Kidney (tissue), 14 donors: ENCODE data around the gene IRF4. TPM values are rescaled to one million over a fixed set of nuclear protein-coding genes. Genes with fewer than 3 reads are reported as not detected.
A peak's percentile ranks its signal among the peaks of the same experiment; 100 is the strongest.

Experiments used
- DNase-seq, 5 donors: peaks; one replicate each; pipeline ENCODE4 v3.0.0-alpha.2; 2013 to 2020
- FAIRE-seq: peaks from 2 replicates; lab custom pipeline; 2012; peaks lifted over from hg19 to GRCh38; lab: Jason Lieb, UNC
- H3K27ac ChIP-seq, 2 donors: one replicate each; pipeline ENCODE4 v1.7.0; 2013; ENCODE audit warnings: low read depth in 2 of 2, low read length in 2 of 2, inconsistent platforms in 1 of 2
- H3K27me3 ChIP-seq: one replicate; pipeline ENCODE4 v1.7.1; 2013; ENCODE audit warnings: low read length, inconsistent platforms; ENCODE audit not compliant: control insufficient read depth, insufficient read depth
- H3K36me3 ChIP-seq, 3 donors: one replicate each; pipeline versions ENCODE4 v1.7.0 to v1.7.1; 2013; ENCODE audit warnings: low read length in 3 of 3, control low read depth in 1 of 3, inconsistent platforms in 1 of 3; ENCODE audit not compliant: insufficient read depth in 3 of 3, control insufficient read depth in 2 of 3
- H3K4me1 ChIP-seq, 3 donors: one replicate each; pipeline versions ENCODE4 v1.7.0 to v1.7.1; 2013; ENCODE audit warnings: low read length in 3 of 3, inconsistent platforms in 1 of 3, low read depth in 1 of 3; ENCODE audit not compliant: control insufficient read depth in 2 of 3, insufficient read depth in 2 of 3
- H3K4me3 ChIP-seq, 3 donors: one replicate each; pipeline versions ENCODE4 v1.7.0 to v1.8.1; 2013; ENCODE audit warnings: low read length in 3 of 3, control low read depth in 1 of 3, inconsistent platforms in 1 of 3
- H3K9ac ChIP-seq, 3 donors: one replicate each; pipeline versions ENCODE4 v1.7.0 to v1.7.1; 2013; ENCODE audit warnings: low read length in 3 of 3, control low read depth in 1 of 3, inconsistent platforms in 1 of 3
- H3K9me3 ChIP-seq, 3 donors: one replicate each; pipeline versions ENCODE4 v1.7.0 to v1.7.1; 2013; ENCODE audit warnings: low read length in 3 of 3, control low read depth in 1 of 3, inconsistent platforms in 1 of 3; ENCODE audit not compliant: control insufficient read depth in 2 of 3, insufficient read depth in 1 of 3
- CTCF ChIP-seq: IDR thresholded peaks from 3 replicates; pipeline ENCODE4 v1.5.1; 2012; ENCODE audit warnings: mild to moderate bottlenecking, moderate library complexity, borderline replicate concordance; ENCODE audit not compliant: insufficient read depth; ENCODE audit errors: extremely low read depth
- intact Hi-C: fragments of 100-400 bp; cut with DNase I; formaldehyde crosslinking; loops from one replicate; pipeline ENCODE4 v1.11.1; 2022
- polyA plus RNA-seq: library from polyadenylated mRNA; stranded (reverse); fragments of 350-450 nt; fragmentation: Illumina TruSeq; extraction: RNeasy Lipid Tissue Mini Kit (QIAGEN cat#74804); gene quantifications from one replicate; pipeline ENCODE4 v1.2.3, GENCODE V29; 2014; ENCODE audit warnings: low read depth, low replicate concordance; ENCODE audit not compliant: insufficient read depth
- total RNA-seq: library from RNA; stranded (reverse); fragmentation: NEBNext Ultra II Directional; extraction: Animal tissue kit (Norgen Biotek cat#: 25700); gene quantifications from one replicate; pipeline ENCODE4 v1.2.1, GENCODE V29; 2021
- donor health status: control.
- donor health status: control.
- donor health status: control.
- donor health status: control.
- donor health status: control.
- donor health status: DM: yes; HTN: yes; CAD: no.
- donor health status: Normal renal cell carcinoma (clear cell type).

The IRF4 gene
- total and polyA plus RNA-seq, 2 donors from 2014 or later = 23.7 TPM; not detected in 1

GRCh38 chr6:404685-405423 is 13.3 kb downstream of the IRF4 start:
- Histone ChIP-seq H3K27me3 (no peaks in the 10 kb centered on the region), H3K9me3 (no peaks in the 10 kb centered on the region), H3K4me1 (no peaks in the 10 kb centered on the region), H3K4me3 (no peak overlapping the region), H3K27ac (no peak overlapping the region), H3K9ac (no peak overlapping the region), H3K36me3 (no peaks in the 10 kb centered on the region)
- DNase-seq = no peak
- FAIRE-seq = no peak
- no peak for TF ChIP-seq CTCF
- intact Hi-C loops = no loop called here

- no peaks in the 10 kb centered on the region for H3K9me3 ChIP-seq
- H3K4me1 ChIP-seq = no peaks in the 10 kb centered on the region
- intact Hi-C loops = no loop called here
- no peak overlapping the region for H3K4me3 ChIP-seq
- H3K36me3 ChIP-seq = no peaks in the 10 kb centered on the region
- no peak overlapping the region for H3K27ac ChIP-seq
- no peaks in the 10 kb centered on the region for H3K27me3 ChIP-seq
- no peak for TF ChIP-seq CTCF
- no peak overlapping the region for H3K9ac ChIP-seq
- DNase-seq = no peak
- no peak for FAIRE-seq
Observed at GRCh38 chr6:408148-408547, 16.6 kb downstream of the IRF4 start.

- DNase-seq (peak in 4 of 5 donors; percentile 47 to 71 (median 64)), FAIRE-seq (no peak)
- intact Hi-C loops = no loop called here
- H3K4me3 ChIP-seq = no peak overlapping the region
- peak; percentile 15 for TF ChIP-seq CTCF
- H3K9ac ChIP-seq = no peak overlapping the region
- H3K27me3 ChIP-seq = no peaks in the 10 kb centered on the region
- no peaks in the 10 kb centered on the region for H3K9me3 ChIP-seq
- no peaks in the 10 kb centered on the region for H3K36me3 ChIP-seq
- no peak overlapping the region for H3K27ac ChIP-seq
- no peaks in the 10 kb centered on the region for H3K4me1 ChIP-seq
Observed at GRCh38 chr6:408599-409102, 17.1 kb downstream of the IRF4 start.
